ENCODE measurements around the gene CTBP2.
"Not testable (repeated sequence)": the region's sequence is repeated elsewhere in the genome, so short reads cannot be mapped to it uniquely, and the experiment has no call there.

CTBP2 gene

GRCh38 chr10:125087191-125087896 lies 73.0 kb downstream of the CTBP2 start:
- no peak for DNase-seq (ENCODE audit: low read depth in 3 of 3)

- no peak for DNase-seq (ENCODE audit: low read depth in 3 of 3)
Observed at GRCh38 chr10:125086691-125087090, 73.7 kb downstream of the CTBP2 start.

GRCh38 chr10:125085258-125086054 lies 74.9 kb downstream of the CTBP2 start:
- DNase-seq (ENCODE audit: low read depth in 3 of 3): no peak

GRCh38 chr10:125084614-125085257 lies 75.6 kb downstream of the CTBP2 start:
- DNase-seq (ENCODE audit: low read depth in 3 of 3): no peak

GRCh38 chr10:125084191-125084613 lies 76.2 kb downstream of the CTBP2 start:
- DNase-seq (ENCODE audit: low read depth in 3 of 3): no peak

- DNase-seq (ENCODE audit: low read depth in 3 of 3): no peak
Observed at GRCh38 chr10:125083576-125083920, 76.8 kb downstream of the CTBP2 start.

- DNase-seq (ENCODE audit: low read depth in 3 of 3): no peak
Observed at GRCh38 chr10:125082881-125083575, 77.3 kb downstream of the CTBP2 start.

- DNase-seq (ENCODE audit: low read depth in 3 of 3): not testable (repeated sequence)
Observed at GRCh38 chr10:125082471-125082870, 77.9 kb downstream of the CTBP2 start.

GRCh38 chr10:125081931-125082330 lies 78.4 kb downstream of the CTBP2 start:
- DNase-seq (ENCODE audit: low read depth in 3 of 3): no peak

- DNase-seq (ENCODE audit: low read depth in 3 of 3): no peak
Observed at GRCh38 chr10:125080984-125081383, 79.4 kb downstream of the CTBP2 start.

GRCh38 chr10:125080296-125080695 lies 80.1 kb downstream of the CTBP2 start:
- no peak for DNase-seq (ENCODE audit: low read depth in 3 of 3)

- DNase-seq (ENCODE audit: low read depth in 3 of 3): no peak
Observed at GRCh38 chr10:125079091-125079600, 81.2 kb downstream of the CTBP2 start.

- DNase-seq (ENCODE audit: low read depth in 3 of 3): no peak
Observed at GRCh38 chr10:125076891-125077541, 83.3 kb downstream of the CTBP2 start.

GRCh38 chr10:125076121-125076825 lies 84.1 kb downstream of the CTBP2 start:
- no peak for DNase-seq (ENCODE audit: low read depth in 3 of 3)

GRCh38 chr10:125073996-125074395 lies 86.4 kb downstream of the CTBP2 start:
- no peak for DNase-seq (ENCODE audit: low read depth in 3 of 3)

- DNase-seq (ENCODE audit: low read depth in 3 of 3): no peak
Observed at GRCh38 chr10:125072794-125073193, 87.6 kb downstream of the CTBP2 start.

GRCh38 chr10:125071008-125071407 lies 89.4 kb downstream of the CTBP2 start:
- no peak for DNase-seq (ENCODE audit: low read depth in 3 of 3)

GRCh38 chr10:125068406-125068805 lies 92.0 kb downstream of the CTBP2 start:
- DNase-seq (ENCODE audit: low read depth in 3 of 3): no peak

- no peak for DNase-seq (ENCODE audit: low read depth in 3 of 3)
Observed at GRCh38 chr10:125067764-125068163, 92.6 kb downstream of the CTBP2 start.

GRCh38 chr10:125066764-125067450 lies 93.5 kb downstream of the CTBP2 start:
- DNase-seq (ENCODE audit: low read depth in 3 of 3): no peak
